H1 (cell line): ENCODE data around the gene ZMIZ1. TPM values are rescaled to one million over a fixed set of nuclear protein-coding genes. Genes with fewer than 3 reads are reported as not detected.

Source experiments
- CBX5 ChIP-seq: fragments of 300-800, 300-1000 bp; sonication (generic); IDR thresholded peaks from 2 replicates; pipeline ENCODE4 v1.7.1; 2016; ENCODE audit warnings: antibody characterized with exemption, low read length, low read depth
- JUN ChIP-seq: IDR thresholded peaks from 2 replicates; pipeline ENCODE4 v1.6.1; 2011; ENCODE audit warnings: low read depth, mild to moderate bottlenecking, improper control_type of control experiment, low read length
- KDM1A ChIP-seq: fragments of 200-600, 300-600 bp; sonication (generic); IDR thresholded peaks from 2 replicates; pipeline ENCODE4 v1.7.1; 2016; ENCODE audit warnings: mild to moderate bottlenecking, low read length, borderline replicate concordance
- KDM5A ChIP-seq: fragments of 200-600 bp; IDR thresholded peaks from 2 replicates; pipeline ENCODE4 v1.7.1; 2012; ENCODE audit warnings: mild to moderate bottlenecking, low read length, inconsistent platforms, mixed read lengths
- NRF1 ChIP-seq: IDR thresholded peaks from 2 replicates; pipeline ENCODE4 v1.6.1; 2011; ENCODE audit warnings: mild to moderate bottlenecking, low read depth, low read length, improper control_type of control experiment
- POU5F1 ChIP-seq: IDR thresholded peaks from 2 replicates; pipeline ENCODE4 v1.6.1; 2011; ENCODE audit warnings: low read depth, mild to moderate bottlenecking, low read length, moderate library complexity
- RAD21 ChIP-seq, 2 experiments: IDR thresholded peaks in 1 of 2; conservative IDR thresholded peaks in 1 of 2; 2 replicates each; pipeline ENCODE4 v1.6.1; 2011; ENCODE audit warnings: low read depth in 2 of 2, low read length in 2 of 2, improper control_type of control experiment in 1 of 2, inconsistent platforms in 1 of 2, mild to moderate bottlenecking in 1 of 2, moderate library complexity in 1 of 2
- SP2 ChIP-seq: IDR thresholded peaks from 2 replicates; pipeline ENCODE4 v1.6.1; 2012; ENCODE audit warnings: mild to moderate bottlenecking, low read length, inconsistent platforms
- TEAD4 ChIP-seq: IDR thresholded peaks from 2 replicates; pipeline ENCODE4 v1.6.1; 2012; ENCODE audit warnings: low read depth, low read length, inconsistent platforms, mixed read lengths
- polyA plus RNA-seq, 7 experiments: library from polyadenylated mRNA; depleted of rRNA in 3 of 7; stranded (reverse) in 5 of 7; unstranded in 2 of 7; fragments of >200 nt in 5 of 7; fragments of 200-250 nt in 2 of 7; gene quantifications; 1 replicate in 5 of 7; 2 replicates in 1 of 7; 4 replicates in 1 of 7; pipeline versions ENCODE4 v1.2.1 to v1.2.3, GENCODE V29; 2011 to 2013; ENCODE audit warnings: missing spikeins in 2 of 7, mixed read lengths in 2 of 7
- total RNA-seq: library from RNA; stranded (reverse); fragmentation: NEBNext Ultra II Directional; extraction: Animal tissue kit (Norgen Biotek cat#: 25700); gene quantifications from 2 replicates; pipeline ENCODE4 v1.2.1, GENCODE V29; 2021

Gene ZMIZ1
- total and polyA plus RNA-seq, 2 of the 8 experiments (the other 6 are each of a cell fraction or from before 2014, with no cell fraction given), result 8.1 to 28.0 TPM

GRCh38 chr10:79345241-79346011 is 276.7 kb downstream of the ZMIZ1 start (continued):
- TF ChIP-seq SP2 (no peak), CBX5 (no peak), KDM5A (no peak), NRF1 (no peak), POU5F1 (no peak), KDM1A (no peak), TEAD4 (no peak), JUN (no peak), RAD21 (IDR thresholded peaks at IDR 0.05 in 1 of 2, conservative IDR thresholded peaks at IDR 0.05 in 1 of 2; ENCODE audit: low read depth in 2 of 2, low read length in 2 of 2) (no peak)
- TF ChIP-seq, all 59 proteins: peak for 0
